Measurements from ENCODE around the gene FOXN1.
"Not testable (repeated sequence)": the region's sequence is repeated elsewhere in the genome, so short reads cannot be mapped to it uniquely, and the experiment has no call there.

The FOXN1 gene

DNA sequence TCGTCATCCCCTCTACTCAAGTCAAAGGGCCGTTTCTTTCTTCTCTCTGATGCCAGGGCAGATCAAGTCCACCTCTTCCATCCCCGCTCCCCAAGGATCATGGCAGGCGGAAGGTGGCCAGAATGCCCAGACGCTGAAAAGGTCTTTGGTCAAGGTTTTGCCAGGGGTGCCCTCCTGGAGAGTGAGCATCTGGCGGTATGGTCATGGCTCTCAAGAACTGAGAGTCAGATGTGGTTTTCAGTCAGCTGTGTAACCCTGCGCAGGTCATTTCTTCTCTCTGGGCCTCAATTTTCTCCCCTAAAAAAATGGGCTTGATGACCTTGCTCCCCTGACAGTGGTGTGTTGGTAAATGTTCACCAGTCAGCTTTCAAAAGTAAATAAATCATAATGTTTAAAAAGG, 12.4 kb downstream of the FOXN1 start:
- intact Hi-C loops (cut with DNase I) = no loop called here
- no peak for DNase-seq

DNA sequence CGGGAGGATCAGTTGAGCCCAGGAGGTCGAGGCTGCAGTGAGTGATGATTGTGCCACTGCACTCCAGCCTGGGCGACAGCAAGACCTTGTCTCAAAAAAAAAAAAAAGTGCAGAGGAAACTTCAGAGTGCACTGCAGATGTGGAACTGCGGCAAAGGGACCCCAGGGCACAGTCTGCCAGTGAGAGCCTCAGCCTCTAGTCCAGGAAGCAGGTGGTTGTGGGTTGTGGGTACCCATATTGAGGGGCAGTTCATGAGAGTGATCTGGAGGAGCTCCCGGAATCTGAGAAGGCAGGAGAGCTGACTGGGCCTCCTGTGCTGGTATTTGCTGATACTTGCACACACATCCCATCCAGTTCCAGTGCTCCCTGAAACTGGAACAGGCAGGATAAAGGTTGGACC, 13.1 kb downstream of the FOXN1 start:
- DNase-seq = no peak
- intact Hi-C loops (cut with DNase I) = no loop called here

DNA sequence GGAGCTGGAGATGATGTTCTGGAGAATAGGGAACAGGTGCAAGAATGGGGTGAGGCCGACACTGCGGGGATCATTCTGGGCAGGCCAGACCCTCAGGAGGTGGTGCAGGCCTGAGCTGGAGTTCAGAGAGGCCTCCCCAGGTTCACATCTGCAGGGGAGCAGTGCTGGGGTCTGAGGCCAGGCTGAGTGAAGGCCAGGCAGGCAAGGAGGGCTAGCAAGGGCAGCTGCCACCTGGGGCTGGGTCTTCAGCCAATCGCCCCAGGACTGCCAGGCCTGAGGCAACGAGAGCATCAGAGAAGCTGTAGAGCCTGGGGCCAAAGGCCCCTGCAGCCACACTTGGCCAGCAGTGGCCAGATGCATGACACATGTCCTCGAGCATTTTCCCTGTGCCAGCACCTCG, 14.5 kb downstream of the FOXN1 start:
- DNase-seq = no peak

DNA sequence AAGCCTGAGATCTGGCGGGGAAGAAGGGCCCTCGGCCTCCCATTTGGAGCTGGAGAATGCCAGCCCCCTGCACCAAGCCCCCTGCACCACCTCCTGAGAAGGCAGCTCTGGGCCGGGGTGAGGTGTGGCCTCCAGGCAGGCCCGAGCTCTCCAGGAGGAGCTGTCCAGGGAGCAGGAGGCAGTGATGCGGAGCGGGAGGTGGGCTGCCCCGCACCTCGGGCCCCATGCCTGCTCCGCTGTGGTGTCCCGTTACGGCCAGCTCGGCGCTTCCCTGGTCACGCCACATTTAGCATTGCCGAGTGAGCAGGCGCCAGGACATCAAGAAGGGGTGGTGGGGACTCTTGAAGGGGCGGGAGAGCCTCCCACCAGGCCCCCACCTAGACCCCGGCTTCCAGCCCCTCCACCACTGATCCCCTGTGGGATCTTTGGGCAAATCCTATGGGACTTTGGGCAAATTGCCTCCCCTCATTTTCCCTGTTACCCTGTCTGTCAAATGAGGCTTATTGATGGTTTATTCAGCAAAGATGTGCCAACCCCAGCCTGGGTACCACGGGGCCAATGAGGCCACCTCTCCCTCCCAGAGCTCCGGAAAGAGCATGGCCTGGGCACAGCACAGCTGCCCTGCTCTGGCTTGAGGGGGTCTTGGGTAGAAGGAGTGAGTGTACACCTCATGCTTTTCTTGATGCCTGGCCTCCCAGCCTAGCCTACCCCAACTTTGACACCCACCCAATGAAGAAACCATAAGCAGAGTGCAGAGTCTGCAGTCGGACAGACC, 15.3 kb downstream of the FOXN1 start:
- intact Hi-C loops (cut with DNase I) = no loop called here
- DNase-seq = no peak

More for the DNA sequence above, 14.5 kb downstream of the FOXN1 start:
- intact Hi-C loops (cut with DNase I) = no loop called here

DNA sequence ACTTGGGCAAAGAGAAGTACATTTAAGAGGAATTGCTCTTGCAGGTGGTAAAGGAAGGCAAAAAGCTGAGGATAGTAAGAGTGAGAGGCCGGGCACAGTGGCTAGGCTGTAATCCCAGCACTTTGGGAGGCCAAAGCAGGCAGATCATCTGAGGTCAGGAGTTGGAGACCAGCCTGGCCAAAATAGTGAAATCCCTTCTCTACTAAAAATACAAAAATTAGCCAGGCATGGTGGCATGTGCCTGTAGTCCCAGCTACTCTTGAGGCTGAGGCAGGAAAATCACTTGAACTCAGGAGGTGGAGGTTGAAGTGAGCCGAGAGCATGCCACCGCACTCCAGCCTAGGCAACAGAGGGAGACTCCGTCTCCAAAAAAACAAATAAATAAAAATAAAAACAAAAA, 16.1 kb downstream of the FOXN1 start:
- DNase-seq; intact Hi-C loops (cut with DNase I): not testable (repeated sequence)

DNA sequence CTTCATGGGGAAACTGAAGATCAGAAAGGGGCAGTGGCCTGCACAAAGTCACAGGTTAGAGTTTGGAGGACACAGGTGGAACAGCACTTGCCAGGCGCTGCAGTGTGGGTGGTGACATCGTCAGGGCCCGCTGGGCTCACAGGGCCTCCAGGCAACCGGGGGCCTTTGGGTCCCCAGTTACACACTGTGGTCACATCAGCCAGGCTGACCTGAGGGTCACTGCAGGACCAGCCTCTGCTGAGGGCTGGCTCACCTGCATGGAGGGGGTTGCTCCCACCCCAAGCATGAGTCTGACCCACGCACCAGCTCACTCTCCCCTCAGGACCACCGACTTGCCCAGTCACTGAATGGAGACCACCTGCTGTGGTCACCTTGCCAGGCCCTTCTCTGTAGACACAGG, 17.0 kb downstream of the FOXN1 start:
- no peak for DNase-seq
- intact Hi-C loops (cut with DNase I) = no loop called here

DNA sequence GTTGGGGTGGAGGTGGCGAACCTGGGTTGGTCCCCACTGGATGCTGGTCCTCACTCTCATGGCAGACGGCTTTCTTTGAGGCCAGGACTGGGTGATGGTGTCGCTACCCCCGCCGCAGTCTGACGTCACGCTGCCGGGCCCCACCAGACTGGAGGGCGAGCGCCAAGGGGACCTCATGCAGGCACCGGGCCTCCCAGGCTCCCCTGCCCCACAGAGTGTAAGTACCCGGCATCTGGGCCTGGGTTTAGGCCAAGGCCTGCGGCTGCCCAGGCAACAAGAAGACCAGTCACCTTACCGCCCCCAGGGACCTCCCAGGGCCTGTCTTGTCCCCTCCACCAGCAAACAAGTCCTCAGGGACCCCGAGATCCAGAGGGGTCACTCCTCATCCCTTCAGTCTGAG, 17.7 kb downstream of the FOXN1 start:
- intact Hi-C loops (cut with DNase I) = loop anchor here (2.0 kb wide), 1 partner anchor 31 kb away; no protein-coding TSS in a partner anchor
- no peak for DNase-seq

DNA sequence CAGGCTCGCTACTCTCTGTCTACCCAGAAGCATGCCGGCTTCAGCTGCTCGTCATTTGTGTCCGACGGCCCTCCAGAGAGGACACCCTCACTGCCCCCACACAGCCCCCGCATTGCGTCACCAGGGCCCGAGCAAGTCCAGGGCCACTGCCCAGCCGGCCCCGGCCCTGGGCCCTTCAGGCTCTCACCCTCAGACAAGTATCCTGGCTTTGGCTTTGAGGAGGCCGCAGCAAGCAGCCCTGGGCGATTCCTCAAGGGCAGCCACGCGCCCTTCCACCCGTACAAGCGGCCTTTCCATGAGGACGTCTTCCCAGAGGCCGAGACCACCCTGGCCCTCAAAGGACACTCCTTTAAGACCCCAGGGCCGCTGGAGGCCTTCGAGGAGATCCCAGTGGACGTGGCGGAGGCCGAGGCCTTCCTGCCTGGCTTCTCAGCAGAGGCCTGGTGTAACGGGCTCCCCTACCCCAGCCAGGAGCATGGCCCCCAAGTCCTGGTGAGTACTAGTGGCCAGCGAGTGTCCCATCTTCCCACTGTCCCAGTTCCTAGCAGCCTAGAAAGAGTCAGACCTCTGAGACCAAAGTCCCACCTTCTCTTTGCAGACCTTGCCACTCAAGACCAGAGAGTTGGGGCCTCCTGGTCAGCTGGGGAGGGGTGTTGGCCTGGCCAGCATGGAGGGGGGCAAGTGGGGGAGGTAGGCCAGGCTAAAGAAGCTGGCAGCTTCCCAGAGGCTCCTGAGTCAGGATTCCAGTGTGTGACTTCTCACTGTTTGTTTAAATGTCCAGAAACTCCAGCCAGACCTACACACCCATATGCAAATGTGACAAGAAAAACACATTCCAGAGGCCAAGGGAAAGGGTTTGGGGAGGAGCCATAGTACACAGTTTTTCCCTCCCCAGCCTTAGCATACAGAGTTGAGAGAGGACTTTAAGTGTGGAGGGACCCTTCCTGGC, 18.6 kb downstream of the FOXN1 start:
- intact Hi-C loops (cut with DNase I) = loop anchor here (2.0 kb wide), 1 partner anchor 30 kb away; no protein-coding TSS in a partner anchor
- DNase-seq = no peak

DNA sequence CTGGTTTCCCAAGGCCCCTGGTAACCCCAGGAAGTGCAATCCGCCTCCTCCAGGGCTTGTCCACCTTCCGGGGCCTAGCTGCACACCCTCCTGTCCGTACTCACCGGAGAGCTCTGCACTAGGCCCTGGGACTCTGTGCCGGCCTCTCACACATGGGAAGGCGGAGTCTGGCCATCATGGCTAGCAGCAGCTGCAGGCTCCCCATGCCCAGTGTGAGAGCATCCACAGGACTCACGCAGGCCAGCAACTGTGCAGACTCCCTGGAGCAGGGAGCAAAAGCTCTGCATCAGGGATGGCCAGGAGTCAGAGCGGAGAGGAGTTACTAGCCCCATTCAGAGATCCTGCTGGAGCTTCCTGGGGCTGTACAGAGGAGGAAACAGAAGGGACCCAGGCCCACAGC, 20.2 kb downstream of the FOXN1 start:
- intact Hi-C loops (cut with DNase I) = no loop called here

DNA sequence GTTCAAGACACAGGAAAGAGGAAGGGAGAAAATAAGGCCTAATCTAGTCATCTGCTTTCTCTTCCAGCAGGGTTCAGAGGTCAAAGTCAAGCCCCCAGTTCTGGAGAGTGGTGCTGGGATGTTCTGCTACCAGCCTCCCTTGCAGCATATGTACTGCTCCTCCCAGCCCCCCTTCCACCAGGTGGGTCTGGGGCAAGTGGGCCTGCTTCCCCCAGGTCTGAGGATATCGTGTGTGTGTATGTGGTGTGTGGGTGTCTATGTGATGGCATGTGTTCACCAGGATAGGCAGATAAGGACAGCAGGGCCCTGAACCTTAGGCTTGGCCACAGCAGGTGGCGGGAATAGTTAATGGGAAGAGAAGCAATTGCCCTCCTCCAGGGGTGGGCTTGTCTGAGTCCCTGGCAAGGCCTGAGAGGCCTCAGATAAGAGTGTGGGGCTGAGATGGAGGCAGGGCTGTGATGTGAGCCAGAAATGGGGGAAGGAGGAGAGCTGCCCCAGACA, 21.1 kb downstream of the FOXN1 start:
- DNase-seq = no peak

More for the DNA sequence above, 20.2 kb downstream of the FOXN1 start:
- DNase-seq = no peak

DNA sequence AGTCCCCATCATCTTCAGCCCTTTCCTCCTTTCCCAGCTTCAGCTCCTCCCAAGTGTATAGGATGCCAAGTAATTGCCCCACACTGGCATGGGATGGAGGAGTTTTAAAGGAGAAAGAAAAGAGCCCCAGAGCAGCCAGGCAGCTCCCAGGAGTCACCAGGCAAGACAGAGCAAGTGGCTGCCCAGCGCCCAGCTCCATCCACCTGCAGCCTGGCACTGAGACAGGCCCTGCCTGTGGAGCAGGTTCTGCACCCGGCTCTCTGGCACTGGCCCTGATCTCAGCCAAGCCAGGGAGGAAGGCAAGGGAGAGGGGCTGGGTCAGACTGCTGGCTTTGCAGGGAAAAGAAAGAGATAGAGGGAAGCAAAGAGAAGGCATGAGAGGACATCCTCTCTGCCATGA, 21.7 kb downstream of the FOXN1 start:
- DNase-seq = no peak
- intact Hi-C loops (cut with DNase I) = no loop called here

More for the DNA sequence above, 21.1 kb downstream of the FOXN1 start:
- intact Hi-C loops (cut with DNase I) = no loop called here

DNA sequence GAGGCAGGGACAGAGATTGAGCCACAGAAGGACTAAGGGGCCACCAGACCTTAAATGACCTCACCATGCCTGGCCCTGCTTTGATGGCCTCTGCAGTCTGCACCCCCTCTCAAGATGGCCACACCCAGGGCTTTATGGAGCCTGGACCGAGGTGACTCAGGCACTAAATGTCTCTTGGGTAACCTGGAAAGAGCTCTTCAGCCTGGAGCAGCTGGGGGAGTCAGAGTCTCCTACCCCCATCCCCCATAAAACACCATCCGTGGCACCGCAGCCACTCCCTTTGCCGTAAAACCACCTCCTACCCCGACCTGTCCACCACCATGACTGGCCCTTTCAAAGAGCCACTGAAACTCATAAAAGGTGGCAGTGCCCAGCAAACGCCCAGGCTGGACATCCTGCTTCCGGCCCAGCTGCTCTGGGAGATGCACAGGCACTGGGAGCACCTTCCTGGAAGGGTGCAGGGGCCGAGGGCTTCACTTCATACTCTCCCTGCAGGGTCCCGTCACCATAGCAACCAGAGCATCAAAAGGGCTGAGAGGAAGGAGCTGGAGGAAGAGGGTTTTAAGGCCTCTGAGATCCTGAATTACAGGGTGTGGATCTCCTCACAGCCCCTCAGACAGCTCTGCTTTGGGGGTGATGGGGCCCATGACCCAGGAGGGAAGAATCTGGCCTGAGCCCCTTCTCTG, 22.3 kb downstream of the FOXN1 start:
- no peak for DNase-seq
- intact Hi-C loops (cut with DNase I) = no loop called here

DNA sequence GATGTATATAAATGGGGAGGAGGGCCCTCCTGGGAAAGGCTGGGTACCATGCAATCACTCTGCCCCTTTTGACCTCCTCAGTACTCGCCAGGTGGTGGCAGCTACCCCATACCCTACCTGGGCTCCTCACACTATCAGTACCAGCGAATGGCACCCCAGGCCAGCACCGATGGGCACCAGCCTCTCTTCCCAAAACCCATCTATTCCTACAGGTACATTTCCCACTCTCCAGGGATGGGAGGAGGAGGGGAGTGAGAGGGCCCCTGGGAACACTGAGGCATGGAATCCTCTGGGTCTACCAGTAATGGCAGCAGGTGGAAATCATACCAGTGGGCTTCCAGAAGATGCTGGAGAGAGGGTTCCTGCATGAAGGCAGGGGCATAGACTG, 22.9 kb downstream of the FOXN1 start:
- intact Hi-C loops (cut with DNase I) = no loop called here
- DNase-seq = no peak

DNA sequence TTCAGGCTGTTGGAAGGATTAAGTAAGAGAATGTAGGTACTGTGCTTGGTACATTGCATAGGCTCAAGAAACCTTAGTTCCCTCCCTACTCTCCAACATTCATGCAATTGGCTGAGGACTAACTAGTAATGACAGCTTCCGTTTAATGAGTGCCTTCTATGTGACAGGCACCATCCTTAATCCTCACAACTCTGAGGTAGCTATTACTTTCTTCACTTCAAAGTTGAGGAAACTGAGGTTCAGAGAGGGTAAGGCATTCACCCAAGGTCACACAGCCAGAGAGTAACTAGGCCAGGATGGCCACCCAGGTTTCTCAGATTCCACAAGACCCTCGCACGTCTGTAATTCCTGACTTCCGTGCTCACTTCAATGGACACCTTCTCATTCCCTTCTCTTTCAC, 24.1 kb downstream of the FOXN1 start:
- no peak for DNase-seq
- intact Hi-C loops (cut with DNase I) = no loop called here

DNA sequence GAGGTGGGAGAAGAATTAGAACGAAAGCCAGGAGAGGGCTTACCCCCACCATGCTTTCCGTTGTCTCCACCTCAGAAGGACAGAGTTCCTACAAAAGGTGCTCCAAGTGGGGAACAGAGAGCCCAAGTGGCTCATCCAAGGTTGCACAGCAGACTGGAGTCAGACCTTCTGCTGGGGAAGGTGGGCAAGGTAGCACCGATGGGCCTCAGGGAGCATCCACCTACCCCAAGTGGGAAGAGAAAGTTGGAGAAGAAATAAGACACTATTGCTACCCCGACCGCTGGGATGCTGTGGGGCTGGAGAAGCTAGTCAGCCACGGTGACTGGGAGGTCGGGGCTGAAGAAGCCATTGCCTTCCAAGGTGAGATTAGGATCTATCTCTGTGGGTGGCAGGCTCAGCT, 24.8 kb downstream of the FOXN1 start:
- intact Hi-C loops (cut with DNase I) = no loop called here

DNA sequence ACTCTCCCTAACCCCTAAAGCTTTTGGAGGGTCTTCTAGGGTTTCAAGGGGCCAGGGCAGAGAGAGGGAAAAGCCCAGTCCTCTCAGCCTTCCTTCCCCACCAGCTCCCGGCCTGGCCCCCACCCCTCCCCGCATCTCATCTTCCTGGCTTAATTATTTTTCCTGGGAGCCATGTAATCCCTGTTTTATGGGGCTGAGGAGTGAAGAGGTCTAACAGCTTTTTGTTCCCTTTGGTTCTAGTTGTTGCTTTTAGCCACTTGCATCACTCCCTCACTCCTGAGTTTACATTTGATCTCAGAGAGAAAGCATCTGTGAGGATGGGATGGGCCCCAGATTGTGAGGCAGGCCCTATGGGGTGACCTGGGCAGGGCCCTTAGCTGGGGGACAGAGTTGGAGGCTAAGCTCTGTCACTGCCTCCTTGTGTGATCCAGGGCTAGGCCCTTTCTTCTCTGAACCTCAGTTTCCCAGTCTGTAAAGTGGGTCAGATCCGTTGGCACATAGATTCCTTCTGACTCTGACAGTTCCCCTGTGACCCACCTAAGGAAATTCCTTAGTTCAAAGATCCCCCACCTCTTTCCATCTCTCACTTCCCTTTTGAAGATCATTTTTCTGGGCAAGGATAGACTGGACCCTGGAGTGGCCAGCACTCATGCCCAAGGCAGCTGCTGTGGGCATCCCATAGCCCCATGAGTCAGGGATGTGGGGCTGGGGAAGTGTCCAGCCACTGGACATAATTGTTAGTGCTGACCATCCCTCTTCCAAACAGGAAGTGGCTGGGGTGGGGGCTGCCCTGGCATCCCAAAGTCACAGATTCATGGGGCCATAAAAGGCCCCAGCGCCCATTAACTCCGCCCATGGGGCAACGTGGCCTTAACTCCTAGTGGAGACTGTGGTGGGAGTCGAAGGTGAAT, 26.2 kb downstream of the FOXN1 start:
- DNase-seq = no peak
- intact Hi-C loops (cut with DNase I) = no loop called here

More for the DNA sequence above, 24.8 kb downstream of the FOXN1 start:
- DNase-seq = no peak

DNA sequence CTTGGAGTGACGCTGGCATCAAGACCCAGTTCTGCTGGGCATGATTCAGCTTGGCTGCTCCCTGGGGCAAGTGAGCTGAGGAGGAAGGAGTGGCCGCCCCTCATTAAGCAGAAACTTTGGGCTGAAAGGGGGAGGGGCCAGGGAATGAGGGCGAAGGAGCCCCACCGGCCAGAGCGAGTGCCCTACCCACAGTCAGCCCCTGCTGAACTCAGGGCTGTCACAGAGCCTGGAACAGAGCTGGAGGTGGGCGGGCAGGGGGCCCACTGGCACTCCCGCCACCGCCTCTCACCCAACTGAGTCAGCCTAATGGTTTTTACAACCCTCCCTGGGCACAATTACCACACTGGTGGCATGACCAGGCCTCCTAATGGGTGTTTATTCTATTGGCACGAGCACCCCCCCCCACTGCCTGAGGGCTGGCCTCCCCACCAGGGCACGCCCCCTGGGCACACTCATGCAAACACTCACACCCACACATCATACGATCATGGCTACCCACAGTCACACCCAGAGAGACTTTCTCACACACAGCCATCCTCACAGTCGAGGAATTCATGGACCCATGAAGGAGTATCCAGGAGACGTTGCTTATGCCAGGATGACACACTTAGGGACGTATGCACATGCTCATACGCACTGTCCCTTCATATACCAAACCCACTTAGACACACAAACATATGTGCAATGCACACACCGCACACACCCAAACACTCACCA, 27.1 kb downstream of the FOXN1 start:
- intact Hi-C loops (cut with DNase I) = no loop called here
- peak in 1 of 42 donors; percentile 42 for DNase-seq

Measured in head of caudate nucleus (tissue), 42 donors.